Mesodermal cell (in vitro differentiated cells): ENCODE measurements around the gene ARPC1B.
A peak's percentile ranks its signal among the peaks of the same experiment; 100 is the strongest.
"Not testable (repeated sequence)": the region's sequence is repeated elsewhere in the genome, so short reads cannot be mapped to it uniquely, and the experiment has no call there.

Experiments used
- H3K27ac ChIP-seq: 2 replicates; pipeline ENCODE4 v1.7.0; 2013; ENCODE audit warnings: mild to moderate bottlenecking, low read depth, low read length, moderate library complexity; ENCODE audit not compliant: severe bottlenecking
- H3K36me3 ChIP-seq: 2 replicates; pipeline ENCODE4 v1.7.1; 2013; ENCODE audit warnings: mild to moderate bottlenecking, low read length, moderate library complexity; ENCODE audit not compliant: control insufficient read depth, insufficient read depth
- H3K4me1 ChIP-seq: one replicate; pipeline ENCODE4 v1.7.1; 2013; ENCODE audit warnings: mild to moderate bottlenecking, low read length; ENCODE audit not compliant: insufficient read depth, control insufficient read depth, poor library complexity, severe bottlenecking
- H3K4me3 ChIP-seq: 2 replicates; pipeline ENCODE4 v1.7.0; 2013; ENCODE audit warnings: low read length, control low read depth, mild to moderate bottlenecking; ENCODE audit not compliant: insufficient read depth, poor library complexity, severe bottlenecking; ENCODE audit errors: extremely low read depth
- H3K9me3 ChIP-seq: 2 replicates; pipeline ENCODE4 v1.7.1; 2013; ENCODE audit warnings: mild to moderate bottlenecking, low read length, moderate library complexity; ENCODE audit not compliant: control insufficient read depth
- WGBS, 2 experiments: methylation state at CpG; one replicate each; pipeline ENCODE4 v1.1.5; 2013; ENCODE audit warnings: missing lambda C conversion rate in 2 of 2; ENCODE audit not compliant: insufficient coverage in 2 of 2; 5-methylcytosine and 5-hydroxymethylcytosine counted together

ARPC1B gene

GRCh38 chr7:99352247-99352646 is 22.3 kb upstream of the ARPC1B start:
- Histone ChIP-seq H3K27ac (no peak overlapping the region), H3K9me3 (no peaks in the 10 kb centered on the region), H3K4me1 (no peaks in the 10 kb centered on the region), H3K36me3 (peaks cover 84% of the 10 kb centered on the region), H3K4me3 (no peak overlapping the region)
- WGBS, 2 experiments, result 88 to 94% methylated on average over 3 to 4 of the region's 5 CpGs

GRCh38 chr7:99355098-99355497 is 19.4 kb upstream of the ARPC1B start:
- Histone ChIP-seq H3K36me3 (peaks cover 83% of the 10 kb centered on the region), H3K4me1 (no peaks in the 10 kb centered on the region), H3K4me3 (no peak overlapping the region), H3K27ac (no peak overlapping the region), H3K9me3 (no peaks in the 10 kb centered on the region)
- WGBS, 2 experiments, result 95 to 96% methylated on average over 5 to 6 of the region's 7 CpGs

- H3K4me1 ChIP-seq, result no peaks in the 10 kb centered on the region
- H3K36me3 ChIP-seq, result peaks cover 77% of the 10 kb centered on the region
- 90 to 95% methylated on average over 14 to 16 of the region's 16 CpGs for WGBS, 2 experiments
- no peaks in the 10 kb centered on the region for H3K9me3 ChIP-seq
- peak overlapping the region; percentile 66 for H3K27ac ChIP-seq
- no peak overlapping the region for H3K4me3 ChIP-seq
Measured at GRCh38 chr7:99357701-99358490, 16.6 kb upstream of the ARPC1B start.

- not testable (repeated sequence) for H3K4me3 ChIP-seq, H3K4me1 ChIP-seq, H3K9me3 ChIP-seq
- Histone ChIP-seq H3K36me3 (peaks cover 79% of the 10 kb centered on the region), H3K27ac (peak overlapping the region; percentile 57)
- WGBS, 2 experiments, result 91 to 98% methylated on average over 13 to 15 of the region's 15 CpGs
Measured at GRCh38 chr7:99358521-99358920, 16.0 kb upstream of the ARPC1B start.

GRCh38 chr7:99359465-99360154 is 14.9 kb upstream of the ARPC1B start:
- H3K27ac ChIP-seq, result no peak overlapping the region
- WGBS, 2 experiments, result 92 to 96% methylated on average over 18 to 21 of the region's 22 CpGs

GRCh38 chr7:99362801-99363200 is 11.7 kb upstream of the ARPC1B start:
- H3K9me3 ChIP-seq, result no peaks in the 10 kb centered on the region
- H3K36me3 ChIP-seq, result peaks cover 79% of the 10 kb centered on the region
- H3K27ac ChIP-seq, result peak overlapping the region; percentile 51
- H3K4me3 ChIP-seq, result no peak overlapping the region
- peaks cover 3% of the 10 kb centered on the region for H3K4me1 ChIP-seq
- WGBS, 2 experiments, result 90 to 100% methylated on average over 1 to 2 of the region's 3 CpGs

More at GRCh38 chr7:99359465-99360154, 14.9 kb upstream of the ARPC1B start:
- Histone ChIP-seq H3K4me1 (peaks cover 3% of the 10 kb centered on the region), H3K9me3 (no peaks in the 10 kb centered on the region), H3K4me3 (no peak overlapping the region), H3K36me3 (peaks cover 79% of the 10 kb centered on the region)

- 90 to 96% methylated on average over 2 to 4 of the region's 5 CpGs for WGBS, 2 experiments
- Histone ChIP-seq H3K36me3 (peaks cover 74% of the 10 kb centered on the region), H3K27ac (peak overlapping the region; percentile 51), H3K4me1 (peaks cover 3% of the 10 kb centered on the region), H3K4me3 (no peak overlapping the region), H3K9me3 (no peaks in the 10 kb centered on the region)
Measured at GRCh38 chr7:99363286-99363685, 11.2 kb upstream of the ARPC1B start.

- H3K4me3 ChIP-seq, result no peak overlapping the region
- H3K4me1 ChIP-seq, result peaks cover 3% of the 10 kb centered on the region
- H3K27ac ChIP-seq, result no peak overlapping the region
- H3K36me3 ChIP-seq, result peaks cover 60% of the 10 kb centered on the region
- 86 to 89% methylated on average over 13 to 14 of the region's 17 CpGs for WGBS, 2 experiments
- H3K9me3 ChIP-seq, result no peaks in the 10 kb centered on the region
Measured at GRCh38 chr7:99365318-99366141, 9.0 kb upstream of the ARPC1B start.

GRCh38 chr7:99366646-99367045 is 7.9 kb upstream of the ARPC1B start:
- 86 to 90% methylated on average over 9 to 11 of the region's 11 CpGs for WGBS, 2 experiments
- Histone ChIP-seq H3K9me3 (no peaks in the 10 kb centered on the region), H3K4me1 (peaks cover 3% of the 10 kb centered on the region), H3K4me3 (no peak overlapping the region), H3K27ac (no peak overlapping the region), H3K36me3 (peaks cover 49% of the 10 kb centered on the region)

- Histone ChIP-seq H3K36me3 (peaks cover 33% of the 10 kb centered on the region), H3K4me1 (peaks cover 17% of the 10 kb centered on the region), H3K27ac (no peak overlapping the region), H3K4me3 (no peak overlapping the region), H3K9me3 (no peaks in the 10 kb centered on the region)
- 88 to 92% methylated on average over 12 of the region's 13 CpGs for WGBS, 2 experiments
Measured at GRCh38 chr7:99368750-99369389, 5.7 kb upstream of the ARPC1B start.
